Measurements from ENCODE around the gene IMMP2L. TPM values are rescaled to one million over a fixed set of nuclear protein-coding genes. Genes with fewer than 3 reads are reported as not detected.
A peak's percentile ranks its signal among the peaks of the same experiment; 100 is the strongest.

The IMMP2L gene
- total and polyA plus RNA-seq, 2 of the 4 experiments (the other 2 are of a cell fraction) = 5.8 to 9.3 TPM

DNA sequence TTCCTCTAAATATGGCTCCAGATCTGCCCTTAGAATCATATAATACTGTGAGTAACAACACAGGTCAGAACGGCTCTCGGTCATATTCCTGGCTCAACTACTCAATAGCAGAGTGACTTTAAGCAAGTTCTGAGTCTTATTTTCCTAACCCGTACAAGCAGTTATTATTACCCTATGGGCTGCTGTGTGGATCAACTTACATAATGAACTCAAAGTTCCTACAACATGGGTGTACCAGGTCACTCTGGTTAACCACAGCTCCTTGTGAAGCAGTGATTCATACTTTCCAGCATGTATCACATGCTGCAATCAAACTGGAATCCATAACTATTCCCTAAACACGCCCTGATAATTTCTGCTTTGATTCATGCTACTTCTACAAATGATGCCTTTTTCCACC is 364.0 kb downstream of the IMMP2L start:
- no peak overlapping the region for H2BK15ac ChIP-seq (ENCODE audit: low read depth, low read length)
- H3K4ac ChIP-seq (ENCODE audit: low read depth, low read length) = no peak overlapping the region
- H3K56ac ChIP-seq (ENCODE audit: extremely low read depth, insufficient read depth, low read length) = no peak overlapping the region
- no peak overlapping the region for H2AK9ac ChIP-seq (replicated peaks; ENCODE audit: low read depth, low read length, poor library complexity)
- H4K91ac ChIP-seq (ENCODE audit: insufficient read depth, low read depth, low read length) = no peak overlapping the region
- TF ChIP-seq RFX5 (IDR thresholded peaks at IDR 0.05; ENCODE audit: low read depth, low read length) (no peak), SMC3 (IDR thresholded peaks at IDR 0.05; ENCODE audit: low read depth, low read length) (no peak), CHD1 (IDR thresholded peaks at IDR 0.05; ENCODE audit: low read depth, low read length) (no peak), MXI1 (IDR thresholded peaks at IDR 0.05; ENCODE audit: borderline replicate concordance, low read depth, low read length) (no peak), RCOR1 (IDR thresholded peaks at IDR 0.05; ENCODE audit: insufficient replicate concordance, low read length) (no peak), MAZ (IDR thresholded peaks at IDR 0.05; ENCODE audit: borderline replicate concordance, low read depth, low read length) (no peak; the same call in 1 of the 2 replicates), RAD21 (IDR thresholded peaks at IDR 0.05; ENCODE audit: low read length) (peak; percentile 29; the same call in 1 of the 2 replicates), FOS (IDR thresholded peaks at IDR 0.05; ENCODE audit: low read depth, low read length) (peak; percentile 94), NFE2L2 (IDR thresholded peaks at IDR 0.05; ENCODE audit: low read depth, low read length) (no peak), POLR2A (IDR thresholded peaks at IDR 0.05; ENCODE audit: low read depth, low read length) (no peak), MAFK (IDR thresholded peaks at IDR 0.05; ENCODE audit: low read depth, low read length) (peak; percentile 24; the same call in 1 of the 2 replicates), BHLHE40 (IDR thresholded peaks at IDR 0.05; ENCODE audit: low read depth, low read length) (peak; percentile 85), CEBPB (IDR thresholded peaks at IDR 0.05; ENCODE audit: low read depth, low read length) (peak; percentile 92)
- TF ChIP-seq, protein P1, sequence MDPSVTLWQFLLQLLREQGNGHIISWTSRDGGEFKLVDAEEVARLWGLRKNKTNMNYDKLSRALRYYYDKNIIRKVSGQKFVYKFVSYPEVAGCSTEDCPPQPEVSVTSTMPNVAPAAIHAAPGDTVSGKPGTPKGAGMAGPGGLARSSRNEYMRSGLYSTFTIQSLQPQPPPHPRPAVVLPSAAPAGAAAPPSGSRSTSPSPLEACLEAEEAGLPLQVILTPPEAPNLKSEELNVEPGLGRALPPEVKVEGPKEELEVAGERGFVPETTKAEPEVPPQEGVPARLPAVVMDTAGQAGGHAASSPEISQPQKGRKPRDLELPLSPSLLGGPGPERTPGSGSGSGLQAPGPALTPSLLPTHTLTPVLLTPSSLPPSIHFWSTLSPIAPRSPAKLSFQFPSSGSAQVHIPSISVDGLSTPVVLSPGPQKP (IDR thresholded peaks at IDR 0.05; ENCODE audit: borderline replicate concordance, low read depth, low read length) = no peak
- TF ChIP-seq, protein P2, sequence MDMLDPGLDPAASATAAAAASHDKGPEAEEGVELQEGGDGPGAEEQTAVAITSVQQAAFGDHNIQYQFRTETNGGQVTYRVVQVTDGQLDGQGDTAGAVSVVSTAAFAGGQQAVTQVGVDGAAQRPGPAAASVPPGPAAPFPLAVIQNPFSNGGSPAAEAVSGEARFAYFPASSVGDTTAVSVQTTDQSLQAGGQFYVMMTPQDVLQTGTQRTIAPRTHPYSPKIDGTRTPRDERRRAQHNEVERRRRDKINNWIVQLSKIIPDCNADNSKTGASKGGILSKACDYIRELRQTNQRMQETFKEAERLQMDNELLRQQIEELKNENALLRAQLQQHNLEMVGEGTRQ (IDR thresholded peaks at IDR 0.05; ENCODE audit: low read depth, low read length) = peak; percentile 78
- TF ChIP-seq, protein P3, sequence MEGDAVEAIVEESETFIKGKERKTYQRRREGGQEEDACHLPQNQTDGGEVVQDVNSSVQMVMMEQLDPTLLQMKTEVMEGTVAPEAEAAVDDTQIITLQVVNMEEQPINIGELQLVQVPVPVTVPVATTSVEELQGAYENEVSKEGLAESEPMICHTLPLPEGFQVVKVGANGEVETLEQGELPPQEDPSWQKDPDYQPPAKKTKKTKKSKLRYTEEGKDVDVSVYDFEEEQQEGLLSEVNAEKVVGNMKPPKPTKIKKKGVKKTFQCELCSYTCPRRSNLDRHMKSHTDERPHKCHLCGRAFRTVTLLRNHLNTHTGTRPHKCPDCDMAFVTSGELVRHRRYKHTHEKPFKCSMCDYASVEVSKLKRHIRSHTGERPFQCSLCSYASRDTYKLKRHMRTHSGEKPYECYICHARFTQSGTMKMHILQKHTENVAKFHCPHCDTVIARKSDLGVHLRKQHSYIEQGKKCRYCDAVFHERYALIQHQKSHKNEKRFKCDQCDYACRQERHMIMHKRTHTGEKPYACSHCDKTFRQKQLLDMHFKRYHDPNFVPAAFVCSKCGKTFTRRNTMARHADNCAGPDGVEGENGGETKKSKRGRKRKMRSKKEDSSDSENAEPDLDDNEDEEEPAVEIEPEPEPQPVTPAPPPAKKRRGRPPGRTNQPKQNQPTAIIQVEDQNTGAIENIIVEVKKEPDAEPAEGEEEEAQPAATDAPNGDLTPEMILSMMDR (conservative IDR thresholded peaks at IDR 0.05; ENCODE audit: low read depth, low read length) = no peak
- no peaks in the 10 kb centered on the region; the same call in 1 of the 2 replicates for H3K9me3 ChIP-seq (ENCODE audit: control insufficient read depth, insufficient read depth, low read length)
- peak overlapping the region; percentile 85 for H2BK5ac ChIP-seq (ENCODE audit: low read depth, low read length, poor library complexity, severe bottlenecking)
- H2BK120ac ChIP-seq (ENCODE audit: low read depth, low read length) = peak overlapping the region; percentile 25; the same call in 1 of the 2 replicates
- H3K4me2 ChIP-seq (ENCODE audit: low read depth, low read length) = peak overlapping the region; percentile 85
- no peak overlapping the region for H3K27ac ChIP-seq (ENCODE audit: insufficient read depth, low read length)
- ATAC-seq (ENCODE audit: low read depth) (peak; percentile 99), DNase-seq (peak; percentile 100)
- peaks cover 2% of the 10 kb centered on the region; the same call in 1 of the 2 replicates for H3K9me1 ChIP-seq (ENCODE audit: insufficient read depth, low read length)
- CTCF ChIA-PET = no interaction called here
- BruUV-seq (replicated peaks) = no TSS peak
- H3K23ac ChIP-seq (ENCODE audit: low read depth, low read length) = no peak overlapping the region
- no peaks in the 10 kb centered on the region for H3K79me1 ChIP-seq (ENCODE audit: low read depth in 1 of 2, low read length in 2 of 2)
- in situ Hi-C loops (cut with MboI; ENCODE audit: low sequenced_read_pairs) = no loop called here
- no peak overlapping the region for H3K9ac ChIP-seq (ENCODE audit: low read depth, low read length)
- H3K18ac ChIP-seq (ENCODE audit: low read depth, low read length) = no peak overlapping the region
- WGBS, 2 experiments (ENCODE audit: extremely low coverage in 2 of 2, insufficient read length in 1 of 2) = 0% methylated on average over 1 of the region's 4 CpGs; no CpG with 5 or more reads in 1 of the 2 experiments
- H4K8ac ChIP-seq (ENCODE audit: low read depth in 2 of 2, low read length in 2 of 2) = no peak overlapping the region
- H3K4me3 ChIP-seq (ENCODE audit: insufficient read depth, low read depth, low read length) = no peak overlapping the region
- no peaks in the 10 kb centered on the region for H3K36me3 ChIP-seq (ENCODE audit: control insufficient read depth, insufficient read depth, low read length)
- H3K14ac ChIP-seq (replicated peaks; ENCODE audit: low read depth, low read length) = no peak overlapping the region
- no peaks in the 10 kb centered on the region for H3K27me3 ChIP-seq (ENCODE audit: control insufficient read depth, insufficient read depth, low read length)
- POLR2A ChIA-PET (ENCODE audit: unreplicated experiment) = no interaction called here
- no peak overlapping the region for H2AK5ac ChIP-seq (ENCODE audit: low read depth, low read length)
- no peak overlapping the region for H2AFZ ChIP-seq (replicated peaks; ENCODE audit: low read length, poor library complexity)
- dilution Hi-C loops (cut with HindIII; ENCODE audit: low sequenced_read_pairs, unreplicated experiment) = no loop called here
- H2BK20ac ChIP-seq (ENCODE audit: low read depth, low read length) = no peak overlapping the region
- no peaks in the 10 kb centered on the region for H4K20me1 ChIP-seq (ENCODE audit: insufficient read depth, low read length)
- no peaks in the 10 kb centered on the region for H3K4me1 ChIP-seq (ENCODE audit: control insufficient read depth, insufficient read depth, low read length)
- intact Hi-C loops (cut with micrococcal nuclease) = no loop called here
- no peak overlapping the region; the same call in 1 of the 2 replicates for H4K5ac ChIP-seq (ENCODE audit: low read depth, low read length)
